Sigmoid colon (tissue), 4 donors: ENCODE results near the gene PREX1.

Experiments used
- POLR2AphosphoS5 ChIP-seq, 4 donors: sonication (generic); formaldehyde crosslinking; IDR thresholded peaks; one replicate each; pipeline ENCODE4 v1.6.1; 2017; ENCODE audit warnings: antibody characterized with exemption in 4 of 4
- TF ChIP-seq, protein P1 (sequence below), 4 experiments: fragments of 450-650 bp in 3 of 4; fragments of 200-600 bp in 1 of 4; IDR thresholded peaks; one replicate each; pipeline ENCODE4 v1.5.1; 2016 to 2019; ENCODE audit warnings: antibody characterized with exemption in 4 of 4, mild to moderate bottlenecking in 3 of 4, moderate library complexity in 2 of 4

- no peak for TF ChIP-seq POLR2AphosphoS5 (IDR thresholded peaks at IDR 0.05)
- TF ChIP-seq, protein P1, sequence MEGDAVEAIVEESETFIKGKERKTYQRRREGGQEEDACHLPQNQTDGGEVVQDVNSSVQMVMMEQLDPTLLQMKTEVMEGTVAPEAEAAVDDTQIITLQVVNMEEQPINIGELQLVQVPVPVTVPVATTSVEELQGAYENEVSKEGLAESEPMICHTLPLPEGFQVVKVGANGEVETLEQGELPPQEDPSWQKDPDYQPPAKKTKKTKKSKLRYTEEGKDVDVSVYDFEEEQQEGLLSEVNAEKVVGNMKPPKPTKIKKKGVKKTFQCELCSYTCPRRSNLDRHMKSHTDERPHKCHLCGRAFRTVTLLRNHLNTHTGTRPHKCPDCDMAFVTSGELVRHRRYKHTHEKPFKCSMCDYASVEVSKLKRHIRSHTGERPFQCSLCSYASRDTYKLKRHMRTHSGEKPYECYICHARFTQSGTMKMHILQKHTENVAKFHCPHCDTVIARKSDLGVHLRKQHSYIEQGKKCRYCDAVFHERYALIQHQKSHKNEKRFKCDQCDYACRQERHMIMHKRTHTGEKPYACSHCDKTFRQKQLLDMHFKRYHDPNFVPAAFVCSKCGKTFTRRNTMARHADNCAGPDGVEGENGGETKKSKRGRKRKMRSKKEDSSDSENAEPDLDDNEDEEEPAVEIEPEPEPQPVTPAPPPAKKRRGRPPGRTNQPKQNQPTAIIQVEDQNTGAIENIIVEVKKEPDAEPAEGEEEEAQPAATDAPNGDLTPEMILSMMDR (IDR thresholded peaks at IDR 0.05) = no peak
These were observed 7.2 kb downstream of the PREX1 start for GRCh38 chr20:48820649-48820973.
